ENCODE measurements around the gene CACNA2D3.

GRCh38 chr3:54625805-54626787, 503.7 kb downstream of the CACNA2D3 start:
- no peak for TF ChIP-seq CTCF (conservative IDR thresholded peaks at IDR 0.05; ENCODE audit: low read depth, low read length)
- no peak for TF ChIP-seq EZH2phosphoT487 (IDR thresholded peaks at IDR 0.05; ENCODE audit: borderline replicate concordance, low read length)
